ENCODE measurements around the gene CSNK2A3.

DNA sequence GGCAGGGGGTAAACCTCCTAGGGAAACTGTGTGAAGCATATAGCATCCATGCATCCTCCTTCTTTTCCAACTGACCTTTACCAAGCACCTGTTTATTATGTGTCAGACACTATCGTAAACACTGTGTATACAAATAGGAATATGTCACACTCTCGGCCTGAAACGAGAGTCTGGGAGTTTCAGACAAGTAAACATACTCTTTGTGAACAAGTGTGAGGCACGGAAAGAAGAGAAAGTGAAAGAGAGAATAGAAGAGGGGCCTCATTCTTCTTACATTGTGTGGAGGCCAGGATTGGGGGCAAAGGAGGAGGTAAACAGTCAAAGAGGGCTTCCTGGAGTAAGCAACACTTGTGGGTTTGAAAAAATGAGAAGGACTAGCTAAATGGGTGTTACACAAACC lies 16.4 kb downstream of the CSNK2A3 start:
- TF ChIP-seq, protein P1, sequence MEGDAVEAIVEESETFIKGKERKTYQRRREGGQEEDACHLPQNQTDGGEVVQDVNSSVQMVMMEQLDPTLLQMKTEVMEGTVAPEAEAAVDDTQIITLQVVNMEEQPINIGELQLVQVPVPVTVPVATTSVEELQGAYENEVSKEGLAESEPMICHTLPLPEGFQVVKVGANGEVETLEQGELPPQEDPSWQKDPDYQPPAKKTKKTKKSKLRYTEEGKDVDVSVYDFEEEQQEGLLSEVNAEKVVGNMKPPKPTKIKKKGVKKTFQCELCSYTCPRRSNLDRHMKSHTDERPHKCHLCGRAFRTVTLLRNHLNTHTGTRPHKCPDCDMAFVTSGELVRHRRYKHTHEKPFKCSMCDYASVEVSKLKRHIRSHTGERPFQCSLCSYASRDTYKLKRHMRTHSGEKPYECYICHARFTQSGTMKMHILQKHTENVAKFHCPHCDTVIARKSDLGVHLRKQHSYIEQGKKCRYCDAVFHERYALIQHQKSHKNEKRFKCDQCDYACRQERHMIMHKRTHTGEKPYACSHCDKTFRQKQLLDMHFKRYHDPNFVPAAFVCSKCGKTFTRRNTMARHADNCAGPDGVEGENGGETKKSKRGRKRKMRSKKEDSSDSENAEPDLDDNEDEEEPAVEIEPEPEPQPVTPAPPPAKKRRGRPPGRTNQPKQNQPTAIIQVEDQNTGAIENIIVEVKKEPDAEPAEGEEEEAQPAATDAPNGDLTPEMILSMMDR (IDR thresholded peaks at IDR 0.05), result no peak
- no peak for TF ChIP-seq EP300 (IDR thresholded peaks at IDR 0.05)
- TF ChIP-seq POLR2A (IDR thresholded peaks at IDR 0.05), result no peak
- TF ChIP-seq POLR2AphosphoS5 (IDR thresholded peaks at IDR 0.05), result no peak
